ENCODE measurements around the gene RC3H2.

RC3H2 gene

DNA sequence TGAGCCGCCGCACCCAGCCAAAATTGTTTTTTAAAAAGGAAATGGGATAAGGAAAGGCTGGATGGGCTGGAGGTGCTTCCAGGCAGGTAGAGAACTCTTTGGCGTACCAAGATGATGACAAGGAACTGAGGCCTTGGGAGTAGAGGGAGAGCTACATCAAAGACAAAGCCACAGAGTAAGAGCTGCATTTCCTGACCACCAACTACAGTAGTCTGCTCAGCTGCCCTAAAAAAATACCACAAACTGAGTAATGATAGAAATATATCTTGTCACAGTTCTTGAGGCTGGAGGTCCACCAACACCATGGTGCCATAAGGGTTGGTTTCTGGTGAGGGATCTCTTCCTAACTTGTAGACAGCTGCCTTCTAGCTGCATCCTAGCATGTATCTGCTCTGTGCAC lies 97.0 kb downstream of the RC3H2 start:
- DNase-seq (ENCODE audit: low spot score) = no peak

DNA sequence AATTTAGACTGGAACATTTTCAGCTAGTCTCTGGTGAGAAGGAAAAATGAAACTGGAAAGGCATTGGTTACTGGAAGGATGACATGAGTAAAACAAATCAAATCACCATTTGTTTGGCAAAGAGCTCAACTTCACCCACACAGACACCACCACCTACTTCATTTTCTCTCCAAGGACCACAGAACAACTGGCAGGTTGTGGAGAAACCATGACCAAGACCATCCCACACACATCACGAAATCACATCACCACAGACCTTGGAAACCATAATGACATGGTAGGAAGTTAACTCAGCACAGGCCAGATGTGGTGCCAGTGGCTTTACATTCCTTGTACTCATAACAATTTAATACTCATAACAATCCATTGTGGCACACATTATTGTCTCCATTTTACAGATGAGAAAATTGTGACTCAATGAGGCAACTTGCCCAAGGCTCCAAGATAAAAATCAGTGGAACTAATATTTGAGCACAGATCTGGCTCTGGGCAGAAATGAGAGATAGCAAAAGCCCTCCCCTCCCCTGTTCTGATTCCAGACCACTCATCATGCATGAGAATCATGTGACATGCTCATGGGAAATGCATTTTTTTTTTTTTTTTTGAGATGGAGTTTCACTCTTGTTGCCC lies 97.8 kb downstream of the RC3H2 start:
- DNase-seq (ENCODE audit: low spot score) = no peak

DNA sequence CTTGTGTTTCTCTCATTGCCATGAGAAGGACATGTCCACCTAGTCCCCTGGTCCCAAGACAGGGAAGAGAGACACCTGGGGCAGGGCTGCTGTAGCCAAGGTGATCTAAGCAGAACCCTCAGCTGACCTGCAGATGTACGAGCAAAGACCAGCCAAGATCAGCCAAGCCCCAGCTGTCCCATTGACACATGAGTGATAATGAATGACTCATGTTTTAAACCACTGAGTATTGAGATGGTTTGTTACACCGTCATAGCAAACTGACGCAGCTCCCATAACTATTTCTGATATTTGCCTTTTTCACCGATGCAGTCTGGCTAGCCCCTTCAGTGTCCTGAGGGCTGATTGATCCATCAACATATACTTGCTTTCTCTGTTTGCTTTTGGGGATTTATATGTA lies 98.5 kb downstream of the RC3H2 start:
- peak; percentile 59 for DNase-seq (ENCODE audit: low spot score)

DNA sequence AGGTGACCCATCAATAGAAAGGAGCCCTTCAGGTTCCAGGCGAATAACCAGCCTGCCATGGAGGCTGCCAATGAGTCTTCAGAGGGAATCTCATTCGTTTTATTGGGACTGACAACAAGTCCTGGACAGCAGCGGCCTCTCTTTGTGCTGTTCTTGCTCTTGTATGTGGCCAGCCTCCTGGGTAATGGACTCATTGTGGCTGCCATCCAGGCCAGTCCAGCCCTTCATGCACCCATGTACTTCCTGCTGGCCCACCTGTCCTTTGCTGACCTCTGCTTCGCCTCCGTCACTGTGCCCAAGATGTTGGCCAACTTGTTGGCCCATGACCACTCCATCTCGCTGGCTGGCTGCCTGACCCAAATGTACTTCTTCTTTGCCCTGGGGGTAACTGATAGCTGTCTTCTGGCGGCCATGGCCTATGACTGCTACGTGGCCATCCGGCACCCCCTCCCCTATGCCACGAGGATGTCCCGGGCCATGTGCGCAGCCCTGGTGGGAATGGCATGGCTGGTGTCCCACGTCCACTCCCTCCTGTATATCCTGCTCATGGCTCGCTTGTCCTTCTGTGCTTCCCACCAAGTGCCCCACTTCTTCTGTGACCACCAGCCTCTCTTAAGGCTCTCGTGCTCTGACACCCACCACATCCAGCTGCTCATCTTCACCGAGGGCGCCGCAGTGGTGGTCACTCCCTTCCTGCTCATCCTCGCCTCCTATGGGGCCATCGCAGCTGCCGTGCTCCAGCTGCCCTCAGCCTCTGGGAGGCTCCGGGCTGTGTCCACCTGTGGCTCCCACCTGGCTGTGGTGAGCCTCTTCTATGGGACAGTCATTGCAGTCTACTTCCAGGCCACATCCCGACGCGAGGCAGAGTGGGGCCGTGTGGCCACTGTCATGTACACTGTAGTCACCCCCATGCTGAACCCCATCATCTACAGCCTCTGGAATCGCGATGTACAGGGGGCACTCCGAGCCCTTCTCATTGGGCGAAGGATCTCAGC lies 104.8 kb downstream of the RC3H2 start, which contains the start of gene OR1K1:
Gene OR1K1 (plus strand): TSS at position 58 of the 995 bp plus-strand sequence. CDS start 0 bp downstream, at position 58.
- DNase-seq (ENCODE audit: low spot score) = no peak

DNA sequence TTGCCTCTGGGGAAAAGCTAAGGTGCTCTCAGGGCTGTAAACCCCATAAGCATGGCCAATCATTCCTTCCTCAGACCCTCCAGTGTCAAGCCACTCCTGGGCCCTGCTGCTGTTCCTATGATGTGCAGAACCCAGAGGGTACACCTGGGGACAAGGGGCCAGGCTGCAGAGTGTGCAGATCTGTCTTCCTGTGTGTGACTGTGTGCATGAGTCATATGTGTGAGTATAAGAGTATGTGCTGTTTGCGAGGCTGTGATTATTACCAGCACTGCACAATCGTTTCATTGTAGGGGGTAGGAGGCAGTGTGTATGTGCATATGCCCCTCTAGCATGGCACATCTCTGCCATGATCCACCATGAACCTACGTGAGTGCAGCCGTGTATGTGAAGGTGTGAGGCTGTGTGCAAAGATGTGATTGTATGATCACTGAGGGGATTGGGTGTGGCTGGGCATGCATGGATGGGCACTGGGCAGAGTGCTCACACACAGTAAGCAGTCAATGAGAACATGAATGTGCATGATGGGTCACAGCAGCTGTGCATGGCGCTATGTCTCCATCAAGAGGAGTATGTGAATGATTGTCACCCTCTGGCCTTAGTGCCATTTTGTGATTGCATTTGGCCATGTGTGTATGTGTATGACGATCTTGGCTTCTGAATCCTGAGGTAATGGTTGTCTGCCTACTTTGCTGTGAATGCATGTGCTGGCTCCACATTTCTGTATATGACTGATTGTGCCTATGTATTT lies 107.7 kb downstream of the RC3H2 start:
- DNase-seq (ENCODE audit: low spot score) = peak; percentile 72

Data from RKO (cell line).